Muscle of arm (tissue), 12 donors: ENCODE data around the gene KLC1. TPM values are rescaled to one million over a fixed set of nuclear protein-coding genes. Genes with fewer than 3 reads are reported as not detected.

ENCODE experiments used
- DNase-seq: peaks from one replicate; pipeline ENCODE4 v3.0.0-alpha.2; 2013
- polyA plus RNA-seq, 12 donors: library from polyadenylated mRNA; unstranded; fragments of 120-200 nt; gene quantifications; one replicate each; pipeline ENCODE4 v1.2.1, GENCODE V29; 2013; ENCODE audit not compliant: insufficient read length in 12 of 12

KLC1 gene
- polyA plus RNA-seq, 12 donors: 80.0 to 131 (median 99.1) TPM; not detected in 1

- no peak for DNase-seq
These were observed 120.4 kb downstream of the KLC1 start for GRCh38 chr14:103749452-103749851.

GRCh38 chr14:103749860-103750259, 120.8 kb downstream of the KLC1 start:
- DNase-seq: no peak

Other genes with a start within 250 kb of the KLC1 start
- 10 to 100 TPM in 11 of 12 donors, not detected in 1; 51.7 to 92.4 (median 62.1) TPM for gene MARK3, start 243.8 kb upstream of the KLC1 start, polyA plus RNA-seq
- gene CKB, start 106.4 kb upstream of the KLC1 start, polyA plus RNA-seq: 100 to 1,000 TPM in 11 of 12 donors, not detected in 1; 146 to 849 (median 173) TPM
- gene TRMT61A, start 100.0 kb upstream of the KLC1 start, polyA plus RNA-seq: 10 to 100 TPM in 1 of 12 donors, 1 to 10 TPM in 10, not detected in 1; 5.2 to 11.6 (median 5.9) TPM
- gene BAG5, start 66.6 kb upstream of the KLC1 start, polyA plus RNA-seq: 10 to 100 TPM in 11 of 12 donors, not detected in 1; 19.7 to 25.5 (median 23.0) TPM
- 10 to 100 TPM in 11 of 12 donors, not detected in 1; 35.9 to 76.5 (median 53.0) TPM for gene COA8, start 66.3 kb upstream of the KLC1 start, polyA plus RNA-seq
- 10 to 100 TPM in 2 of 12 donors, 1 to 10 TPM in 9, not detected in 1; 5.2 to 15.9 (median 8.1) TPM for gene XRCC3, start 86.2 kb downstream of the KLC1 start, polyA plus RNA-seq
- 10 to 100 TPM in 11 of 12 donors, not detected in 1; 38.3 to 51.9 (median 40.6) TPM for gene ZFYVE21, start 86.6 kb downstream of the KLC1 start, polyA plus RNA-seq
- gene PPP1R13B, start 218.4 kb downstream of the KLC1 start, polyA plus RNA-seq: 10 to 100 TPM in 7 of 12 donors, 1 to 10 TPM in 4, not detected in 1; 8.4 to 36.2 (median 11.4) TPM